Lower lobe of right lung (tissue), 2 donors: ENCODE measurements around the gene CDK3. TPM values are rescaled to one million over a fixed set of nuclear protein-coding genes. Genes with fewer than 3 reads are reported as not detected.
A peak's percentile ranks its signal among the peaks of the same experiment; 100 is the strongest.
"Not testable (repeated sequence)": the region's sequence is repeated elsewhere in the genome, so short reads cannot be mapped to it uniquely, and the experiment has no call there.

Source experiments
- ATAC-seq, 2 donors: fragments of 200-7000 bp; cut with Tn5 transposase; one replicate each; pipeline ENCODE4 v1.9.1; 2020 to 2022; ENCODE audit warnings: mild to moderate bottlenecking in 2 of 2, moderate library complexity in 2 of 2
- DNase-seq: peaks from one replicate; pipeline ENCODE4 v3.0.0-alpha.2; 2020
- H3K27ac ChIP-seq: fragments of 200-600 bp; one replicate; pipeline ENCODE4 v1.8.0; 2022
- H3K27me3 ChIP-seq: fragments of 200-600 bp; one replicate; pipeline ENCODE4 v1.8.0; 2022; ENCODE audit warnings: low read depth
- H3K36me3 ChIP-seq: fragments of 200-600 bp; one replicate; pipeline ENCODE4 v1.8.0; 2022; ENCODE audit warnings: mild to moderate bottlenecking
- H3K4me1 ChIP-seq: fragments of 200-600 bp; one replicate; pipeline ENCODE4 v1.8.0; 2022
- H3K4me3 ChIP-seq: fragments of 200-600 bp; one replicate; pipeline ENCODE4 v1.8.0; 2022; ENCODE audit warnings: mild to moderate bottlenecking
- H3K9me3 ChIP-seq: fragments of 200-600 bp; one replicate; pipeline ENCODE4 v1.8.0; 2022
- intact Hi-C: fragments of 100-400 bp; cut with DNase I; formaldehyde crosslinking; loops from one replicate; pipeline ENCODE4 v1.11.0; 2022
- total RNA-seq: library from RNA; stranded (reverse); fragmentation: NEBNext Ultra II Directional; extraction: Animal tissue kit (Norgen Biotek cat#: 25700); gene quantifications from one replicate; pipeline ENCODE4 v1.2.1, GENCODE V29; 2021
- TF ChIP-seq, protein P1 (sequence below): fragments of 200-600 bp; IDR thresholded peaks from one replicate; pipeline ENCODE4 v1.8.0; 2022; ENCODE audit warnings: antibody characterized with exemption, mild to moderate bottlenecking
- donor health status: DM: no; HTN: yes; CAD: no; lungs with severe emphysema.

The CDK3 gene
- total RNA-seq, 1 donor from 2014 or later = 8.4 TPM

DNA sequence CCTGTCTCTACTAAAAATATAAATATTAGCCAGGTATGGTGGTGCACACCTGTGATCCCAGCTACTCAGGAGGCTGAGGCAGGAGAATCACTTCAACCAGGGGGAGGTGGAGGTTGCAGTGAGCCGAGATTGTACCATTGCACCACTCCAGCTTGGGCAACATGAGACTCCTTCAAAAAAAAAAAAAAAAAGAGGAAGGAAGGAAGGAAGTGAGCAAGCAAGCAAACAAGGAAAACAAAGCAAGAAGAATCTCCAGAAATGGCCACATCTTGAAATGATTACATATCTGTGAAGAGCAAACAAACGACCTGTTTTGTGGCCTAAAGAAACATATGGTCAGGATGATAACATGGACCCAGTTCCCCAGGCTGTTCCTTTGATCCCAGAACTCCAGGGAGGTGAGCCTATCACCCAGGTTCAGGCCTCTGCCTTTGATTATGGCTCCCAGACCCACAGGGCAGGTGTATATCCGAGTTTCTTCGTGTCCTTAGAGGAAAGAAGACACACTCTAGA lies 30.6 kb upstream of the CDK3 start:
- intact Hi-C loops = no loop called here
- no peaks in the 10 kb centered on the region for H3K27me3 ChIP-seq
- peaks cover 11% of the 10 kb centered on the region for H3K4me1 ChIP-seq
- TF ChIP-seq, protein P1, sequence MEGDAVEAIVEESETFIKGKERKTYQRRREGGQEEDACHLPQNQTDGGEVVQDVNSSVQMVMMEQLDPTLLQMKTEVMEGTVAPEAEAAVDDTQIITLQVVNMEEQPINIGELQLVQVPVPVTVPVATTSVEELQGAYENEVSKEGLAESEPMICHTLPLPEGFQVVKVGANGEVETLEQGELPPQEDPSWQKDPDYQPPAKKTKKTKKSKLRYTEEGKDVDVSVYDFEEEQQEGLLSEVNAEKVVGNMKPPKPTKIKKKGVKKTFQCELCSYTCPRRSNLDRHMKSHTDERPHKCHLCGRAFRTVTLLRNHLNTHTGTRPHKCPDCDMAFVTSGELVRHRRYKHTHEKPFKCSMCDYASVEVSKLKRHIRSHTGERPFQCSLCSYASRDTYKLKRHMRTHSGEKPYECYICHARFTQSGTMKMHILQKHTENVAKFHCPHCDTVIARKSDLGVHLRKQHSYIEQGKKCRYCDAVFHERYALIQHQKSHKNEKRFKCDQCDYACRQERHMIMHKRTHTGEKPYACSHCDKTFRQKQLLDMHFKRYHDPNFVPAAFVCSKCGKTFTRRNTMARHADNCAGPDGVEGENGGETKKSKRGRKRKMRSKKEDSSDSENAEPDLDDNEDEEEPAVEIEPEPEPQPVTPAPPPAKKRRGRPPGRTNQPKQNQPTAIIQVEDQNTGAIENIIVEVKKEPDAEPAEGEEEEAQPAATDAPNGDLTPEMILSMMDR = no peak
- no peak overlapping the region for H3K4me3 ChIP-seq
- H3K36me3 ChIP-seq = peaks cover 46% of the 10 kb centered on the region
- DNase-seq (no peak), ATAC-seq (peak; percentile 35 to 50)
- H3K9me3 ChIP-seq = no peaks in the 10 kb centered on the region
- peak overlapping the region; percentile 28 for H3K27ac ChIP-seq

DNA sequence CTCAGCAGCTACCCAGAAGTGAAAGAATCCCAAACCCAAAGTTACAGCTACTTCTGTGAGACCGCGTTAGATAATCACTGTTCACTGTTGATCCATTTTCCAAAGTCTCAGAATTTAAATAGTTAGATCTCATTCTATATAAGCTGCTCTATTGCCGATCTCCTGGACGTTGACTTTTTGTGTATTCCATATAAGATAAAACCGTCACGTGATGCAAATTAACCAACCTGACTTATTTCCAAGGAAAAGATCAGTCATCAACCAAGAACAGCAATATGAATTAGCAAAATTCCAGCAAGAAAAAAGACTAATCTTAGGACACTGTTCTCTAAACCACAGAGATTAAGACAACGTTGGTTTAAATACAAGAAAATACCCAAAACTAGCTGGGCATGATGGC lies 30.0 kb upstream of the CDK3 start:
- Histone ChIP-seq H3K27me3 (no peaks in the 10 kb centered on the region), H3K4me1 (peaks cover 17% of the 10 kb centered on the region), H3K9me3 (no peaks in the 10 kb centered on the region), H3K4me3 (no peak overlapping the region), H3K27ac (peak overlapping the region; percentile 28), H3K36me3 (peaks cover 46% of the 10 kb centered on the region)
- DNase-seq (no peak), ATAC-seq (no peak)
- TF ChIP-seq, protein P1 = no peak
- intact Hi-C loops = no loop called here

DNA sequence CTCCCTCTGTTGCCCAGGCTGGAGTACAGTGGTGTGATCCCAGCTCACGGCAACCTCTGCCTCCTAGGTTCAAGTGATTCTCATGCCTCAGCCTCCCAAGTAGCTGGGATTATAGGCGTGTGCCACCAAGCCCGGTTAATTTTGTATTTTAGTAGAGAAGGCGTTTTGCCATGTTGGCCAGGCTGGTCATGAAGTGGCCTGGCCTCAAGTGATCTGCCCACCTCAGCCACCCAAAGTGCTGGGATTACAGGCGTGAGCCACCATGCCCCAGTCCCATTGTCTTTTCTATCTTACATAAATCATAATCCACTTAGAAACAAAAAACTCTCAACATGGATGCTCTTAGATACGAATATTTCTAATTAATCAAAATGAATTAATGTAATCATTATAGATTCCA lies 25.5 kb upstream of the CDK3 start:
- DNase-seq, H3K4me3 ChIP-seq, H3K27me3 ChIP-seq, intact Hi-C loops, H3K9me3 ChIP-seq, H3K27ac ChIP-seq, ATAC-seq: not testable (repeated sequence)
- peaks cover 41% of the 10 kb centered on the region for H3K4me1 ChIP-seq
- H3K36me3 ChIP-seq = peaks cover 31% of the 10 kb centered on the region

DNA sequence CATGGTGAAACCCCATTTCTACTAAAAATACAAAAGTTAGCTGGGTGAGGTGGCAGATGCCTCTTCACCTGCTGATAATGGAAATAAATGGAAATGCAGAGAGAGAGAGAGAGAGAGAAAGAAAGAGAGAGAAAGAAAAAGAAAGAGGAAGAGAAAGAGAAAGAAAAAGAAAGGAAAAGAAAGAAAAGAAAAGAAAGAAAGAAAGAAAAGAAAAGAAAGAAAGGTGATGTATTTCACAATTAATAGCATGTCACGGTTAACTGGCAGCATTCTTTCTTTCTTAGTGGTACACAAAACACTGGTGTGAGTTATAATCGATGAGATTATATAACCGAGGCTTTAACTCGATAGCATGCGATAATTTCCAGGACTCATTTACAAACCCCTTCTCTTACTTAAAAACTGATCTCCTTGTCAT lies 24.9 kb upstream of the CDK3 start:
- ATAC-seq (no peak), DNase-seq (no peak)
- Histone ChIP-seq H3K4me1 (peaks cover 42% of the 10 kb centered on the region), H3K4me3 (peak overlapping the region; percentile 22), H3K27me3 (no peaks in the 10 kb centered on the region), H3K27ac (no peak overlapping the region), H3K36me3 (peaks cover 27% of the 10 kb centered on the region), H3K9me3 (no peaks in the 10 kb centered on the region)
- intact Hi-C loops = no loop called here
- TF ChIP-seq, protein P1 = no peak

DNA sequence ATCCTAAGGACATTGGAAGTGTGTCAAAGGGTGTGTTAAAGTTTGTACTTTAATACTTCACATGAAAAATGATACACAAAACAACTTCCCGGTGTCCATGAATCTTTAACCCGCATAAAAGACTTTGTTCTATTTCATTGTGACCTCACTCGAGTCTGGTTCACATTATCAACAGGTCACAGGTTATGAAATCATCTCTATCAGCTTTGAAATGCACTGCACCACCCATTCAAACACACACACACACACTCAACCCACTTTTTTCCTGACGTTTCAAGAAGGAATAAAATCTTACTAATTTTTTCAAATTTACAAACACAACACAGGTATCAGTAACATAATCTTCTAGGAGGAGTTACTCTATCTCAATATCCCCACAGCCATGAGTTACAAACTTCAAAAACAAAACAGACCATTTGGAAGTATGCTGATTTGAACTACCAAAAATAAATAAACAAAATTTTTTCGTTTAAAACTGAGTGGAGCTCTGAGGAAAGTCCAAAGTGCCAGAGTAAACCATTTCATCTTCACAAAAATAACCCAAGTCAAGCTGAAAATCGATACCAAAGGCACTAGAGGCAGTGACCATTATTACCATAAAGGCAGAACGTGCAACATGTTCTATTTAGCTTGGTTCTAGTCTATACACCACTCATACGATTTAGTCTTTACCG lies 24.3 kb upstream of the CDK3 start:
- no peak for ATAC-seq
- TF ChIP-seq, protein P1 = no peak
- H3K4me1 ChIP-seq = peaks cover 48% of the 10 kb centered on the region
- peaks cover 22% of the 10 kb centered on the region for H3K36me3 ChIP-seq
- no peaks in the 10 kb centered on the region for H3K27me3 ChIP-seq
- DNase-seq = no peak
- intact Hi-C loops = no loop called here
- H3K9me3 ChIP-seq = no peaks in the 10 kb centered on the region
- peak overlapping the region; percentile 22 for H3K4me3 ChIP-seq
- peak overlapping the region; percentile 19 for H3K27ac ChIP-seq

DNA sequence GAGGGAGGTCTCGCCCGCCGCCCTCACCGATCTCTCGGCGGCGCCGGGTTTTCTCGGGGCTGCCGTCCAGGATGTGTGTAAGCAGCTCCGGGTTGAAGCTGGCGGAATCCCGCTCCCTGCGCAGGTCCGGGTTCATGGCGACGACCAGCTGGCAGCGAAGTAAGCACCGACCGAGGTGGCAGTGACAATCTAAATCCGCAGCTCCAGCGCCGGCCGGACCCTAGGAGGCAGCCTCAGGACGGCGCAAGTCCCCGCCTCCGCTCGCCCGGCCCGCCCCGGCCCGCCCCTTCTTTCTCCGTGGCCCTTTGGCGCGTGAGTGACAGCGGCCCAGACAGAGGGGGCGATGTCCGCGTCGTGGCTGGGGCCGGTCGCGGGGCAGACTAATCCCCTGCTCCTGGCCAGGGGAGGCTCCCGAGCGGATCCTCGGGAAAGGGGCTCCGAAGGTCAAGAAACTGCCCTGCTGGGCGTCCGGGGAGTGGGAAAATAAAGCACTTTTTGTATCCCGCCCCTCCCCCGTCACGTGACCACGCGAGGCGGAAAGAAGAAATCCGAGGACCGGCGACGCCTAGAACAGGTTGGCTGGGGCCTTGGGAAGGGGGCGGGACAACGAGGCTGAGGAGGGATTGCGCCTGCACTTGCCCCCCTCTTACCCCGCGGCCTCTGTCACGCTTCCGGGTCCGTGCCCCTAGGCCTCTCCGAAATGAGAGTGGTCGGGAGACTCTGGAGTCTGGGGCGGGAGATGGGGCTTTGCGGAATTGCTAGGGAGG lies 21.5 kb upstream of the CDK3 start, which contains the start of the genes ACOX1 and TEN1:
ACOX1 (minus strand) TSS at position 229 of the 767 bp plus-strand sequence; CDS start at position 136, 93 bp downstream.
TEN1 (plus strand) TSS at position 303 of the 767 bp plus-strand sequence. CDS start 6,953 bp downstream, outside the sequence.
- H3K27me3 ChIP-seq = no peaks in the 10 kb centered on the region
- ATAC-seq (peak; percentile 97 to 98), DNase-seq (peak; percentile 99)
- no peaks in the 10 kb centered on the region for H3K9me3 ChIP-seq
- peak within 1 kb of the TSS; percentile 98 for H3K27ac ChIP-seq
- H3K36me3 ChIP-seq = no peaks in the 10 kb centered on the region
- H3K4me1 ChIP-seq = peaks cover 76% of the 10 kb centered on the region
- intact Hi-C loops = no loop called here
- peak within 1 kb of the TSS; percentile 66 for H3K4me3 ChIP-seq
- TF ChIP-seq, protein P1 = peak; percentile 57
